Left lung (tissue), 10 donors: Measurements from ENCODE around the gene COL25A1. TPM values are rescaled to one million over a fixed set of nuclear protein-coding genes. Genes with fewer than 3 reads are reported as not detected.
"Not testable (repeated sequence)": the region's sequence is repeated elsewhere in the genome, so short reads cannot be mapped to it uniquely, and the experiment has no call there.

Experiments used
- ATAC-seq: fragments of 200-7000 bp; cut with Tn5 transposase; one replicate; pipeline ENCODE4 v1.9.1; 2020; ENCODE audit warnings: moderate library complexity
- DNase-seq, 4 donors: peaks; one replicate each; pipeline ENCODE4 v3.0.0-alpha.2; 2013 to 2020
- H3K27ac ChIP-seq, 2 donors: fragments of 200-600 bp; sonication (generic) in 1 of 2; one replicate each; pipeline versions ENCODE4 v1.5.0 to v1.8.0; 2020 to 2021
- H3K27me3 ChIP-seq, 2 donors: fragments of 200-600 bp; sonication (generic) in 1 of 2; one replicate each; pipeline versions ENCODE4 v1.5.0 to v1.8.0; 2020 to 2021
- H3K36me3 ChIP-seq, 2 donors: fragments of 200-600 bp; sonication (generic) in 1 of 2; one replicate each; pipeline versions ENCODE4 v1.5.0 to v1.8.0; 2020 to 2021
- H3K4me1 ChIP-seq, 2 donors: fragments of 200-600 bp; one replicate each; pipeline ENCODE4 v1.8.0; 2021
- H3K4me3 ChIP-seq, 2 donors: fragments of 200-600 bp; sonication (generic) in 1 of 2; one replicate each; pipeline versions ENCODE4 v1.5.0 to v1.8.0; 2020 to 2021; ENCODE audit warnings: mild to moderate bottlenecking in 1 of 2
- H3K9me3 ChIP-seq, 2 donors: fragments of 200-600 bp; sonication (generic) in 1 of 2; one replicate each; pipeline versions ENCODE4 v1.5.0 to v1.8.0; 2020 to 2021
- CTCF ChIP-seq, 2 donors: fragments of 200-600 bp; sonication (generic) in 1 of 2; IDR thresholded peaks; one replicate each; pipeline versions ENCODE4 v1.5.0 to v1.8.0; 2021; ENCODE audit warnings: antibody characterized with exemption in 2 of 2
- intact Hi-C, 2 donors: fragments of 100-400 bp; cut with DNase I; formaldehyde crosslinking; loops; one replicate each; pipeline versions ENCODE4 v1.11.2 to v1.14.2; 2022
- polyA plus RNA-seq, 6 donors: library from polyadenylated mRNA; unstranded; fragments of 120-200 nt; gene quantifications; one replicate each; pipeline ENCODE4 v1.2.1, GENCODE V29; 2013; ENCODE audit not compliant: insufficient read length in 6 of 6
- total RNA-seq, 2 donors: library from RNA; stranded (reverse); fragmentation: NEBNext Ultra II Directional; extraction: Animal tissue kit (Norgen Biotek cat#: 25700); gene quantifications; one replicate each; pipeline ENCODE4 v1.2.1, GENCODE V29; 2021
- donor health status: DM: no; HTN: yes; CAD: no.
- donor health status: DM: no; HTN: no; CAD: no.

COL25A1 gene
- total and polyA plus RNA-seq, 8 donors: 0.13 to 1.8 (median 1.4) TPM

- Histone ChIP-seq H3K4me1 (no peaks in the 10 kb centered on the region), H3K9me3 (peaks cover 0 to 6% of the 10 kb centered on the region in 2 donors), H3K27ac (no peak overlapping the region), H3K27me3 (no peaks in the 10 kb centered on the region), H3K4me3 (no peak overlapping the region), H3K36me3 (no peaks in the 10 kb centered on the region)
- no peak for TF ChIP-seq CTCF (IDR thresholded peaks at IDR 0.05)
- DNase-seq (no peak), ATAC-seq (no peak)
- intact Hi-C loops: no loop called here
These were observed 275.9 kb downstream of the COL25A1 start for GRCh38 chr4:109026588-109026987.

GRCh38 chr4:109025471-109026076, 276.9 kb downstream of the COL25A1 start:
- intact Hi-C loops: no loop called here
- Histone ChIP-seq H3K4me1 (no peaks in the 10 kb centered on the region), H3K4me3 (no peak overlapping the region), H3K36me3 (no peaks in the 10 kb centered on the region), H3K9me3 (peaks cover 0 to 14% of the 10 kb centered on the region in 2 donors), H3K27ac (no peak overlapping the region), H3K27me3 (no peaks in the 10 kb centered on the region)
- no peak for DNase-seq
- no peak for TF ChIP-seq CTCF (IDR thresholded peaks at IDR 0.05)
- no peak for ATAC-seq

- Histone ChIP-seq H3K4me3 (no peak overlapping the region), H3K27me3 (no peaks in the 10 kb centered on the region), H3K27ac (no peak overlapping the region), H3K9me3 (peaks cover 0 to 14% of the 10 kb centered on the region in 2 donors), H3K4me1 (no peaks in the 10 kb centered on the region), H3K36me3 (no peaks in the 10 kb centered on the region)
- no peak for TF ChIP-seq CTCF (IDR thresholded peaks at IDR 0.05)
- ATAC-seq: no peak
- intact Hi-C loops: no loop called here
- no peak for DNase-seq
These were observed 279.5 kb downstream of the COL25A1 start for GRCh38 chr4:109022961-109023360.

GRCh38 chr4:109021630-109022029, 280.8 kb downstream of the COL25A1 start:
- ATAC-seq, H3K27me3 ChIP-seq, H3K4me3 ChIP-seq, H3K4me1 ChIP-seq, DNase-seq, H3K27ac ChIP-seq, intact Hi-C loops, H3K36me3 ChIP-seq: not testable (repeated sequence)
- H3K9me3 ChIP-seq: peaks cover 0 to 14% of the 10 kb centered on the region in 2 donors

- H3K4me1 ChIP-seq: no peaks in the 10 kb centered on the region
- H3K9me3 ChIP-seq: peaks cover 0 to 14% of the 10 kb centered on the region in 2 donors
- no peaks in the 10 kb centered on the region for H3K27me3 ChIP-seq
- intact Hi-C loops: no loop called here
- no peaks in the 10 kb centered on the region for H3K36me3 ChIP-seq
- DNase-seq (no peak), ATAC-seq (no peak)
- no peak overlapping the region for H3K27ac ChIP-seq
- no peak overlapping the region for H3K4me3 ChIP-seq
- no peak for TF ChIP-seq CTCF (IDR thresholded peaks at IDR 0.05)
These were observed 281.6 kb downstream of the COL25A1 start for GRCh38 chr4:109020861-109021260.

- Histone ChIP-seq H3K27me3 (no peaks in the 10 kb centered on the region), H3K27ac (no peak overlapping the region), H3K4me3 (no peak overlapping the region), H3K4me1 (no peaks in the 10 kb centered on the region), H3K36me3 (no peaks in the 10 kb centered on the region), H3K9me3 (peaks cover 0 to 13% of the 10 kb centered on the region in 2 donors)
- DNase-seq: no peak
- intact Hi-C loops: no loop called here
- TF ChIP-seq CTCF (IDR thresholded peaks at IDR 0.05): no peak
- no peak for ATAC-seq
These were observed 286.3 kb downstream of the COL25A1 start for GRCh38 chr4:109016200-109016599.
